ENCODE results near the gene SCPEP1. TPM values are rescaled to one million over a fixed set of nuclear protein-coding genes. Genes with fewer than 3 reads are reported as not detected.

The SCPEP1 gene
- total RNA-seq, 4 donors from 2014 or later, result 22.2 to 156 (median 59.2) TPM

- no peak for TF ChIP-seq CTCF (IDR thresholded peaks at IDR 0.05; ENCODE audit: low read depth)
Observed at GRCh38 chr17:56995766-56996165, 17.8 kb downstream of the SCPEP1 start.

DNA sequence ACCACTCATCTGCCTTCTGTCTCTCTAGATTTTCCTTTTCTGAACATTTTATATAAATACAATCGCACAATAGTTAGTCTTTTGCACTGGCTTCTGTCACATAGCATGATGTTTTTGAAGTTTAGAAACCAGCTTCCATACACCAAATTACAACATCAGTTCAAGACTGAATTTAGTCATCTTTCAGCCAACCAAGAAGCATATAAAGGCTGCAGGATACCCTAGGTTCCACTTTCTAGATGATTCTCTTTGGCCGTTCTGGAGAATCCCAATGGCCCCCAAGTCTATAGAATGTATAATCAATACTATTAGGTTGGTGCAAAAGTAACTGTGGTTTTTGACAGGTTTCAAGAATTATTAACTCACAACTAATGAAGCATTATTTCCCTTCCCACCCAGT is 19.4 kb downstream of the SCPEP1 start:
- no peak for TF ChIP-seq CTCF (IDR thresholded peaks at IDR 0.05; ENCODE audit: low read depth)

GRCh38 chr17:57001541-57001940 is 23.6 kb downstream of the SCPEP1 start:
- no peak for TF ChIP-seq CTCF (IDR thresholded peaks at IDR 0.05; ENCODE audit: low read depth)

DNA sequence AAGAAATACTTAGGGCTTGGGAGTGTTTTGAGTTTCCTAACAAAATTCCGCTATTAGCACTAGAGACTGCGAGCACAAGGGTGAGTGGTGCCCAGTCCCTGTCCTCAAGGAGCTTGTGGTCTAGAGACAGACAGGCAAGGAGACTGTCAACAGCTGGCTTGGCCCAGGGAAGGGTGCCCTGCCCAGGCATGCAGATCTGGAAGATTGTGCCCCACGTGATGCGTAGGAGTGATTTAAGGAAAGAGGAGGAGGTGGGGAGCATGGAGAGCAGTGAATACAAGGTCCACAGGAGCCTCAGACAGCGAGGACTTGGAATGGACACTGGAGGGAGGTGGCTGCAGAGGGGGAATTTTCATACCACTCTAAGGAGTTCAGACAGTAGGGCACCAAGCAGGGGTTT is 25.0 kb downstream of the SCPEP1 start:
- TF ChIP-seq CTCF (IDR thresholded peaks at IDR 0.05; ENCODE audit: low read depth), result no peak

DNA sequence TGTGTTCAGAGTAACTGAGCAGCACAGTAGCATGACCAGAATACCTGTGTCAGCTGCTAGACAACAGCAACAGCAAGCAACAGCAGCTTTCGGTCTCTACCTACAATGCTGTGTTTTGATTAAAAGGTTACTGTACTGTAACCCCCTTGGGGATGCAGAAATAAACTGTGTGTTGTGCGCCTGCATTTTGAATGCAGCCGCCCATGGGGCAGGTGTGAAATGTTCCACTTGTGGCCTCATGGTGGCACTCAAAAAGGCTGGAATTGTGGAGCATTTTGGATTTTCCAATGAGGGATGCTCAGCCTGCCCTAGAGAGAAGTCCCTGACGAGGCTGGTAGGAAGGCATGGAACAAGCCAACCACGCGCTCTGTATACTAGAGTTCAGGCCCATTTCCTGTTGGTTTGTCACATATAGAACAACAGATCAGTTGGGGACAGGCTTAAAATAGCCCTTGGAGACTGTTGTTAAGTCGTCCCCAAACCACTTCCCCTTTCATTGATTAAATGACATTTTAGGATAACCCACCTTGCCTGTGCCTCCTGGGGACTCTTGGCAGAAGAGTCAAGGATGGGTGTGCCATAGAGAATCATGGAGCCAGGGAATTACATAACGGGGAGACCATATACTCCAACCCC is 27.1 kb downstream of the SCPEP1 start:
- TF ChIP-seq CTCF (IDR thresholded peaks at IDR 0.05; ENCODE audit: low read depth), result no peak

- no peak for TF ChIP-seq CTCF (IDR thresholded peaks at IDR 0.05; ENCODE audit: low read depth)
Observed at GRCh38 chr17:57006040-57006439, 28.1 kb downstream of the SCPEP1 start.

DNA sequence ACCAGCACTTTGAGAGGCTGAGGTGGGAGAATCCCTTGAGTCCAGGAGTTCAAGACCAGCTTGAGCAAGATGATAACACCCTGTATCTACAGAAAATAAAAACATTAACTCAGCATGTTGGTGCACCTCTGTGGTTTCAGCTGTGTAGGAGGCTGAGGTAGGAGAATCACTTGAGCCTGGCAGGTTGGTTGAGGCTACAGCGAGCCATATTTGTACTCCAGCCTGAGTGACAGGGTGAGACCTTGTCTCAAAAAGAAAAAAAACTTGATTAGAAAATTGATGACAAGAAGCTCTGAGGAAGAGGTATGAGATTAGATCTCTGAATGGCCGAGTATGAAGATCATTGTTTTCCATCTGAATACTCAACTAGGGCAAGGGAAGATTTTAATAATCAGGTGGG is 31.0 kb downstream of the SCPEP1 start:
- no peak for TF ChIP-seq CTCF (IDR thresholded peaks at IDR 0.05; ENCODE audit: low read depth)
